SU-DHL-6 (cell line): ENCODE results near the gene ACSF3.

Experiments used
- H2AFZ ChIP-seq: fragments of 200-600 bp; sonication (generic); 2 replicates; pipeline ENCODE4 v1.6.1; 2014; ENCODE audit warnings: low read depth, mild to moderate bottlenecking, moderate library complexity, mixed read lengths, antibody characterized with exemption, low read length; ENCODE audit not compliant: severe bottlenecking
- H3F3A ChIP-seq: fragments of 200-600 bp; shearing (Covaris generic); 2 replicates; pipeline ENCODE4 v1.6.0; 2016; ENCODE audit warnings: antibody characterized with exemption, mild to moderate bottlenecking; ENCODE audit not compliant: insufficient read depth
- H3K27ac ChIP-seq: fragments of 200-600 bp; sonication (generic); 2 replicates; pipeline ENCODE4 v1.5.1; 2016; ENCODE audit warnings: low read depth, mild to moderate bottlenecking, low read length, moderate library complexity, mixed read lengths
- H3K27me3 ChIP-seq: fragments of 200-600 bp; sonication (generic), shearing (Covaris generic); 2 replicates; pipeline ENCODE4 v1.6.0; 2014; ENCODE audit warnings: mild to moderate bottlenecking, low read length
- H3K36me3 ChIP-seq: fragments of 200-600 bp; sonication (generic); 2 replicates; pipeline ENCODE4 v1.6.1; 2014; ENCODE audit warnings: mild to moderate bottlenecking, low read length, mixed read lengths
- H3K4me2 ChIP-seq: fragments of 300-600, 200-600 bp; shearing (Covaris generic), sonication (generic); 2 replicates; pipeline ENCODE4 v1.6.0; 2014; ENCODE audit warnings: low read length, low read depth, mild to moderate bottlenecking; ENCODE audit not compliant: poor library complexity, severe bottlenecking
- H3K4me3 ChIP-seq: fragments of 200-600 bp; sonication (generic); 2 replicates; pipeline ENCODE4 v1.5.1; 2014; ENCODE audit warnings: antibody characterized with exemption, low read length, mild to moderate bottlenecking, mixed read lengths; ENCODE audit not compliant: insufficient read depth, poor library complexity, severe bottlenecking
- H3K79me2 ChIP-seq: fragments of 200-600 bp; sonication (generic); 2 replicates; pipeline ENCODE4 v1.6.1; 2014; ENCODE audit warnings: mild to moderate bottlenecking, low read length, moderate library complexity; ENCODE audit not compliant: insufficient read depth
- H3K9ac ChIP-seq: fragments of 200-600 bp; sonication (generic); 2 replicates; pipeline ENCODE4 v1.7.0; 2014; ENCODE audit warnings: mild to moderate bottlenecking, low read length
- H3K9me2 ChIP-seq: fragments of 200-600 bp; sonication (generic); replicated peaks from 2 replicates; pipeline ENCODE4 v1.6.1; 2014; ENCODE audit warnings: low read length; ENCODE audit not compliant: insufficient read depth
- H3K9me3 ChIP-seq: fragments of 200-600 bp; sonication (generic); 2 replicates; pipeline ENCODE4 v1.6.1; 2014; ENCODE audit warnings: low read length, mixed read lengths; ENCODE audit not compliant: insufficient read depth
- H4K20me1 ChIP-seq: fragments of 200-600 bp; sonication (generic); 2 replicates; pipeline ENCODE4 v1.6.1; 2014; ENCODE audit warnings: low read depth, mild to moderate bottlenecking, antibody characterized with exemption, low read length, moderate library complexity, mixed read lengths
- EZH2phosphoT487 ChIP-seq: fragments of 200-600 bp; sonication (generic), shearing (Covaris generic); conservative IDR thresholded peaks from 2 replicates; pipeline ENCODE4 v1.6.1; 2018; ENCODE audit warnings: mild to moderate bottlenecking, antibody characterized with exemption, low read length, moderate library complexity, mixed read lengths
- TF ChIP-seq, protein P1 (sequence below): fragments of 200-600 bp; sonication (generic); IDR thresholded peaks from one replicate; pipeline ENCODE4 v1.5.1; 2017; ENCODE audit warnings: antibody characterized with exemption, mild to moderate bottlenecking, low read length, moderate library complexity; ENCODE audit not compliant: insufficient read depth, poor library complexity, severe bottlenecking

The ACSF3 gene

GRCh38 chr16:89054261-89054661 lies 39.4 kb upstream of the ACSF3 start:
- Histone ChIP-seq H3K9me3 (no peaks in the 10 kb centered on the region), H3K27ac (no peak overlapping the region), H3K79me2 (no peaks in the 10 kb centered on the region), H3K27me3 (no peaks in the 10 kb centered on the region), H3K4me2 (no peak overlapping the region), H3K9ac (no peak overlapping the region), H3F3A (no peaks in the 10 kb centered on the region), H3K36me3 (no peaks in the 10 kb centered on the region), H2AFZ (no peak overlapping the region), H3K9me2 (no peaks in the 10 kb centered on the region), H3K4me3 (no peak overlapping the region), H4K20me1 (no peaks in the 10 kb centered on the region)
- no peak for TF ChIP-seq EZH2phosphoT487
- TF ChIP-seq, protein P1, sequence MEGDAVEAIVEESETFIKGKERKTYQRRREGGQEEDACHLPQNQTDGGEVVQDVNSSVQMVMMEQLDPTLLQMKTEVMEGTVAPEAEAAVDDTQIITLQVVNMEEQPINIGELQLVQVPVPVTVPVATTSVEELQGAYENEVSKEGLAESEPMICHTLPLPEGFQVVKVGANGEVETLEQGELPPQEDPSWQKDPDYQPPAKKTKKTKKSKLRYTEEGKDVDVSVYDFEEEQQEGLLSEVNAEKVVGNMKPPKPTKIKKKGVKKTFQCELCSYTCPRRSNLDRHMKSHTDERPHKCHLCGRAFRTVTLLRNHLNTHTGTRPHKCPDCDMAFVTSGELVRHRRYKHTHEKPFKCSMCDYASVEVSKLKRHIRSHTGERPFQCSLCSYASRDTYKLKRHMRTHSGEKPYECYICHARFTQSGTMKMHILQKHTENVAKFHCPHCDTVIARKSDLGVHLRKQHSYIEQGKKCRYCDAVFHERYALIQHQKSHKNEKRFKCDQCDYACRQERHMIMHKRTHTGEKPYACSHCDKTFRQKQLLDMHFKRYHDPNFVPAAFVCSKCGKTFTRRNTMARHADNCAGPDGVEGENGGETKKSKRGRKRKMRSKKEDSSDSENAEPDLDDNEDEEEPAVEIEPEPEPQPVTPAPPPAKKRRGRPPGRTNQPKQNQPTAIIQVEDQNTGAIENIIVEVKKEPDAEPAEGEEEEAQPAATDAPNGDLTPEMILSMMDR, result no peak

DNA sequence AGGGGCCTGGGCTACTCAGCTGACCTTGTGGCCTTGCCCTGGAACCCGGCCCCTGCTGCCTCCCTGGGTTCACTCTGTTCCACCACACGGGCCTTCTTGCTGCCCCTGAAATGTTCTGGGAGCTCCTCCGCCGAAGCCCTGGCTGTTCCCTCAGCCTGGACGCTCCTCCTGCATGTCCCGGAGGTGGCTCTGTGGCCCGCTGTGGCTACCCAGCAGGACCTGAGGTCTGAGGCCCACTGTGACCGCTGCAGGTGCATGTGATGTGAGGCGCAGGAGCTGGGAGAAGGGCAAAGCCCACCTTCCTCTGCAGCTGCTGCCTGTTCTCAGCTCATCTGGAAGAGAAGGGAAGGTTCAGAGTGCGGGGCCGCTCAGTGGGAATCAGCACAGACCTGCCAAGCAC lies 38.9 kb upstream of the ACSF3 start:
- H3K27ac ChIP-seq, result no peak overlapping the region
- no peak for TF ChIP-seq EZH2phosphoT487
- TF ChIP-seq, protein P1, result no peak
- H3F3A ChIP-seq, result no peaks in the 10 kb centered on the region
- H3K9me3 ChIP-seq, result no peaks in the 10 kb centered on the region
- no peaks in the 10 kb centered on the region for H3K79me2 ChIP-seq
- H3K9me2 ChIP-seq, result no peaks in the 10 kb centered on the region
- no peaks in the 10 kb centered on the region for H3K36me3 ChIP-seq
- no peak overlapping the region for H2AFZ ChIP-seq
- H3K4me3 ChIP-seq, result no peak overlapping the region
- no peaks in the 10 kb centered on the region for H4K20me1 ChIP-seq
- H3K4me2 ChIP-seq, result no peak overlapping the region
- no peaks in the 10 kb centered on the region for H3K27me3 ChIP-seq
- no peak overlapping the region for H3K9ac ChIP-seq

DNA sequence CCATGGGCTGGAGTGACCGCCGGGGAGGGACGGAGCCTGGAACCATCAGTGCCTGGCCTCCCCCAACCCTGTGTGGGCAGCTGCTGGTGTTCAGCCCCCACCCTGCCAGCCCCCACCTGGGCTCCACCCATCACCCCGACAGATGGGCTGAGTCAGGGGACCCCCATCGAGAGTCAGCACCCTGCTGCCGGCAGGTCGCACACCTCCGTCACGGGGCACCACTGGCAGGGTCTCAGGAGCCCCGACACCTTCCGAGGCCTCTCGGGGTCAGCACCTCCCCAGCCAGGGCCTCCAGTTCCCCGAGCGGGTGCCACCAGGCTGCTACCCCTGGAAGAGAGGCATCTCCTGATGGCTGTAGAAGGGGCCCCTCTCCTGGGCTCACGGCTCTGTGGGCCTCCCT lies 38.3 kb upstream of the ACSF3 start:
- Histone ChIP-seq H2AFZ (no peak overlapping the region), H3K4me2 (no peak overlapping the region), H3K27ac (no peak overlapping the region), H3K4me3 (no peak overlapping the region), H4K20me1 (no peaks in the 10 kb centered on the region), H3K9me2 (no peaks in the 10 kb centered on the region), H3K27me3 (no peaks in the 10 kb centered on the region), H3K9ac (no peak overlapping the region), H3K79me2 (no peaks in the 10 kb centered on the region), H3K36me3 (no peaks in the 10 kb centered on the region), H3F3A (peaks cover 6% of the 10 kb centered on the region; the same call in 1 of the 2 replicates), H3K9me3 (no peaks in the 10 kb centered on the region)
- TF ChIP-seq, protein P1, result no peak
- TF ChIP-seq EZH2phosphoT487, result no peak
